GM23248 (cell line): ENCODE results near the gene GTF3A. TPM values are rescaled to one million over a fixed set of nuclear protein-coding genes. Genes with fewer than 3 reads are reported as not detected.

ENCODE experiments used
- DNase-seq: peaks from one replicate; pipeline ENCODE4 v3.0.0-alpha.2; 2015
- H2AFZ ChIP-seq: fragments of 200-600 bp; sonication (generic); 2 replicates; pipeline ENCODE4 v1.6.1; 2016; ENCODE audit warnings: antibody characterized with exemption
- H3F3A ChIP-seq: fragments of 200-600 bp; sonication (generic); 2 replicates; pipeline ENCODE4 v1.6.1; 2016; ENCODE audit warnings: mild to moderate bottlenecking, antibody characterized with exemption, mixed run types; ENCODE audit not compliant: insufficient read depth
- H3K27ac ChIP-seq: fragments of 200-600 bp; sonication (generic); 2 replicates; pipeline ENCODE4 v1.5.1; 2016; ENCODE audit warnings: mild to moderate bottlenecking
- H3K27me3 ChIP-seq: fragments of 200-600 bp; sonication (generic); replicated peaks from 2 replicates; pipeline ENCODE4 v1.6.1; 2016; ENCODE audit warnings: mild to moderate bottlenecking; ENCODE audit not compliant: insufficient read depth
- H3K36me3 ChIP-seq: fragments of 200-600 bp; sonication (generic); 2 replicates; pipeline ENCODE4 v1.6.1; 2016; ENCODE audit warnings: low read depth, mild to moderate bottlenecking
- H3K4me1 ChIP-seq: fragments of 200-600 bp; sonication (generic); 2 replicates; pipeline ENCODE4 v1.6.1; 2016; ENCODE audit warnings: mild to moderate bottlenecking; ENCODE audit not compliant: insufficient read depth
- H3K4me2 ChIP-seq: fragments of 200-600 bp; sonication (generic); one replicate; pipeline ENCODE4 v1.6.1; 2016; ENCODE audit warnings: mild to moderate bottlenecking; ENCODE audit not compliant: unreplicated experiment
- H3K4me3 ChIP-seq: fragments of 200-600 bp; sonication (generic); 2 replicates; pipeline ENCODE4 v1.5.1; 2016; ENCODE audit warnings: mild to moderate bottlenecking
- H3K79me2 ChIP-seq: fragments of 200-600 bp; sonication (generic); 2 replicates; pipeline ENCODE4 v1.6.1; 2016; ENCODE audit warnings: mild to moderate bottlenecking; ENCODE audit not compliant: insufficient read depth
- H3K9ac ChIP-seq: fragments of 200-600 bp; sonication (generic); 2 replicates; pipeline ENCODE4 v1.6.1; 2016; ENCODE audit warnings: mild to moderate bottlenecking
- H3K9me2 ChIP-seq: fragments of 200-600 bp; sonication (generic); 2 replicates; pipeline ENCODE4 v1.6.1; 2016; ENCODE audit warnings: mixed run types, mild to moderate bottlenecking, moderate library complexity; ENCODE audit not compliant: insufficient read depth
- H3K9me3 ChIP-seq: fragments of 200-600 bp; sonication (generic); one replicate; pipeline ENCODE4 v1.6.1; 2017; ENCODE audit warnings: low read depth
- H4K20me1 ChIP-seq: fragments of 200-600 bp; sonication (generic); 2 replicates; pipeline ENCODE4 v1.6.0; 2016; ENCODE audit not compliant: insufficient read depth
- EZH2 ChIP-seq: fragments of 200-600 bp; sonication (generic); IDR thresholded peaks from 2 replicates; pipeline ENCODE4 v1.6.1; 2018; ENCODE audit warnings: antibody characterized with exemption, mild to moderate bottlenecking; ENCODE audit not compliant: insufficient read depth, poor library complexity, severe bottlenecking
- EZH2phosphoT487 ChIP-seq: fragments of 200-600 bp; sonication (generic); IDR thresholded peaks from 2 replicates; pipeline ENCODE4 v1.6.1; 2018; ENCODE audit warnings: antibody characterized with exemption, moderate library complexity, mild to moderate bottlenecking, low read depth; ENCODE audit not compliant: insufficient read depth
- WGBS, 2 experiments: methylation state at CpG; one replicate each; pipeline ENCODE4 v1.1.6; 2015 to 2017; ENCODE audit warnings: low lambda C conversion rate in 2 of 2, low coverage in 1 of 2; ENCODE audit errors: missing lambda C conversion rate in 2 of 2; 5-methylcytosine and 5-hydroxymethylcytosine counted together
- in situ Hi-C: fragments of 300-500 bp; cut with MboI; formaldehyde crosslinking; loops from 2 replicates; pipeline ENCODE4 v1.15.0; 2020
- polyA plus RNA-seq: library from polyadenylated mRNA; unstranded; fragments of >200 nt; fragmentation: Nextera tagmentation; extraction: Ambion mirVana; gene quantifications from 2 replicates; pipeline ENCODE4 v1.2.1, GENCODE V29; 2016
- small RNA-seq: library from RNA; depleted of rRNA; stranded (forward); fragments of <200 nt; gene quantifications from one replicate; pipeline ENCODE3, GENCODE V24; 2014; ENCODE audit warnings: low read depth, low replicate concordance
- total RNA-seq: library from RNA; depleted of rRNA; stranded (reverse); fragments of >200 nt; shearing (Covaris generic); gene quantifications from 2 replicates; pipeline ENCODE4 v1.2.3, GENCODE V29; 2014; rRNA removed

Gene GTF3A
- total and polyA plus RNA-seq, 2 experiments from 2014 or later: 86.2 to 163 TPM

DNA sequence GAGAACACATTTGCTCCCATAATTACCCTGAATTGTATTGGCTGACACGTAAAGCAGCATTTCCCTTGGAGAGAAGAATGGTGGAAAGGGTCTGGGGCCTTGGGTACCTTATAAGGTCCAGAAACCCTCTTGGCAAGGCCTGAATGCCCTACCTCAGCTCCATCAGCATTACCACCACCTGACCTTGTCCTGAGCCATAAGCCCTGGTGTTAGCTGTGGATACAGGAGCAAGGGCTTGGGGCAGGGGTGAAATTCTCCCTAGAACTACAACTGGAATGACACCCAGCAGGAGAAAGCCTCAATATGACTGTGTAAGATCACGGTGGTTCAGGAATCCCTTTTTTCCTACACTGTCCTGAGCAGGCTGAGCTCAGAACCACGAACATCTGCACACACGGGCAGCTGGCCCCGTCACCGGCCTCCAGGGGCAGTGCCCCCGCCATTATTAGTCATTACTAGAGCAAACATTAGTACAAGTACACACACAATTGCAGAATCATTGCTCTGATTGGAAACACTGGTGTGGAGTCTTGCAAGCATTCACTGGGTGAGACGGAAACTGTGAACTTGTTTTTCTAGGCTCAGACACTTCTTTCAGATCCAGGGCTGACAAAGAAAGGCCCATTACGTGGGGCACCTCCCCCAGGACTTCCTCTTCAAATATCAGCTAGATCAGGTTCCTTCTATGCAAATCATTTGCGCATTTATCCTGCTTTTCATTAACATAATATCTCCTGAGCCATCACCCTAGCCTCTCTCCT, 52.7 kb downstream of the GTF3A start:
- Histone ChIP-seq H3K27me3 (0 out of 2 replicates have a peak, but pooled peaks cover 5% of the 10 kb centered on the region), H2AFZ (peak overlapping the region; percentile 11; the same call in 1 of the 2 replicates), H3K27ac (no peak overlapping the region), H3K4me1 (peaks cover 5% of the 10 kb centered on the region; the same call in 1 of the 2 replicates), H3K4me2 (peak overlapping the region; percentile 49), H3K9me3 (no peaks in the 10 kb centered on the region), H3K9ac (no peak overlapping the region), H4K20me1 (no peaks in the 10 kb centered on the region), H3K9me2 (no peaks in the 10 kb centered on the region), H3K4me3 (no peak overlapping the region), H3F3A (peaks cover 6% of the 10 kb centered on the region), H3K79me2 (no peaks in the 10 kb centered on the region), H3K36me3 (no peaks in the 10 kb centered on the region)
- TF ChIP-seq EZH2phosphoT487 (no peak), EZH2 (no peak)
- 20 to 22% methylated on average over 10 of the region's 10 CpGs for WGBS, 2 experiments
- peak; percentile 83 for DNase-seq
- in situ Hi-C loops: no loop called here

DNA sequence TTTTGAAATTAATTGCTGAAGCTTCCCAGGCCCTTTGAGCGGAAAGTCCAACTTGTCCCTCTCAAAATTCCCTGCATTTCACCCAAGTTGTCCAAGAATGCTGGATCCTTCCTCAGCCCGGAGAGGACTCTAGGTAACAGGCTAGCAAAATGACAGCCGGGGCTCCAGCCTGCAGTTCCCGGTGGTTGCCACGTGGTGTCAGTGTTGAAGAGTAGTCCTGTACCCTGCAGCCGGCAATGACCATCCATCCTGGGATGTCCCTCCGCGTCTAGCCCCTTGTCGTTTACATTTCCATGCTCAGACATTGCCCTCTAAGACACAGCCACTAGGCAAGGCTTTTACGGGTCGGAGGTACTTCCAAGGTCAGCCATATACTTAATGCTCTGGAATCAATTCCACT, 57.3 kb downstream of the GTF3A start:
- H3K4me2 ChIP-seq: no peak overlapping the region
- 22 to 23% methylated on average over 11 of the region's 11 CpGs for WGBS, 2 experiments

GRCh38 chr13:27482983-27483382, 58.6 kb downstream of the GTF3A start:
- 61 to 66% methylated on average over 7 of the region's 7 CpGs for WGBS, 2 experiments
- no peak for DNase-seq
- Histone ChIP-seq H3K27ac (no peak overlapping the region), H2AFZ (no peak overlapping the region), H3K4me1 (peaks cover 9% of the 10 kb centered on the region; the same call in 1 of the 2 replicates), H4K20me1 (no peaks in the 10 kb centered on the region), H3K9me2 (no peaks in the 10 kb centered on the region), H3F3A (0 out of 2 replicates have a peak, but pooled peaks cover under 1% of the 10 kb centered on the region), H3K4me2 (no peak overlapping the region), H3K27me3 (no peaks in the 10 kb centered on the region), H3K9me3 (no peaks in the 10 kb centered on the region), H3K79me2 (no peaks in the 10 kb centered on the region), H3K9ac (no peak overlapping the region), H3K4me3 (no peak overlapping the region), H3K36me3 (no peaks in the 10 kb centered on the region)
- in situ Hi-C loops: no loop called here
- TF ChIP-seq EZH2 (no peak), EZH2phosphoT487 (no peak)

More for the DNA sequence above, 57.3 kb downstream of the GTF3A start:
- no peak overlapping the region for H2AFZ ChIP-seq
- no peaks in the 10 kb centered on the region for H3K79me2 ChIP-seq
- H3K27ac ChIP-seq: no peak overlapping the region
- no peaks in the 10 kb centered on the region for H4K20me1 ChIP-seq
- no peaks in the 10 kb centered on the region for H3K27me3 ChIP-seq
- H3K4me3 ChIP-seq: no peak overlapping the region
- TF ChIP-seq EZH2 (no peak), EZH2phosphoT487 (no peak)
- in situ Hi-C loops: no loop called here
- no peak overlapping the region for H3K9ac ChIP-seq
- no peaks in the 10 kb centered on the region for H3K36me3 ChIP-seq
- no peaks in the 10 kb centered on the region for H3K9me2 ChIP-seq
- no peaks in the 10 kb centered on the region for H3K9me3 ChIP-seq
- peaks cover 6% of the 10 kb centered on the region for H3F3A ChIP-seq
- peak; percentile 32 for DNase-seq
- H3K4me1 ChIP-seq: peaks cover 9% of the 10 kb centered on the region; the same call in 1 of the 2 replicates

GRCh38 chr13:27483421-27483820, 59.0 kb downstream of the GTF3A start:
- Histone ChIP-seq H3K9me3 (no peaks in the 10 kb centered on the region), H3K9ac (no peak overlapping the region), H3F3A (no peaks in the 10 kb centered on the region), H3K27me3 (no peaks in the 10 kb centered on the region), H3K4me3 (no peak overlapping the region), H3K4me2 (no peak overlapping the region), H3K27ac (no peak overlapping the region), H4K20me1 (no peaks in the 10 kb centered on the region), H3K9me2 (no peaks in the 10 kb centered on the region), H3K36me3 (no peaks in the 10 kb centered on the region), H3K4me1 (peaks cover 11% of the 10 kb centered on the region; the same call in 1 of the 2 replicates), H3K79me2 (no peaks in the 10 kb centered on the region), H2AFZ (no peak overlapping the region)
- TF ChIP-seq EZH2 (no peak), EZH2phosphoT487 (no peak)
- 74 to 81% methylated on average over 10 to 11 of the region's 11 CpGs for WGBS, 2 experiments
- in situ Hi-C loops: no loop called here
- DNase-seq: no peak

Small RNAs within 50 kb of the gene (small RNA-seq; reads per million reads assigned to genes)
- gene RNY1P1: not detected

Other genes starting within 250 kb of the GTF3A start
- 609 and 638 TPM in 2 replicates for gene RPL21, start 173.1 kb upstream of the GTF3A start, total RNA-seq
- gene RPL21, start 173.1 kb upstream of the GTF3A start, polyA plus RNA-seq: 390 and 434 TPM in 2 replicates
- gene RASL11A, start 153.8 kb upstream of the GTF3A start, total RNA-seq: 1.1 and 1.6 TPM in 2 replicates
- 0.42 and 0.51 TPM in 2 replicates for gene RASL11A, start 153.8 kb upstream of the GTF3A start, polyA plus RNA-seq
- gene MTIF3, start 25.9 kb downstream of the GTF3A start, total RNA-seq: 38.2 and 40.7 TPM in 2 replicates
- gene MTIF3, start 25.9 kb downstream of the GTF3A start, polyA plus RNA-seq: 64.0 and 66.5 TPM in 2 replicates
- 2.6 and 3.3 TPM in 2 replicates for gene LNX2, start 195.9 kb downstream of the GTF3A start, total RNA-seq
- gene LNX2, start 195.9 kb downstream of the GTF3A start, polyA plus RNA-seq: 2.0 and 2.1 TPM in 2 replicates
- 51.1 and 53.0 TPM in 2 replicates for gene POLR1D, start 197.3 kb downstream of the GTF3A start, total RNA-seq
- 60.2 and 66.8 TPM in 2 replicates for gene POLR1D, start 197.3 kb downstream of the GTF3A start, polyA plus RNA-seq